NCI-H524 treated with DMSO at 0.1 percent for 48 hours (cell line): ENCODE results near the gene OGDH.
A peak's percentile ranks its signal among the peaks of the same experiment; 100 is the strongest.

ENCODE experiments used
- DNase-seq: peaks from one replicate; lab custom pipeline; 2025; lab: John Stamatoyannopoulos, UW

OGDH gene

GRCh38 chr7:44618753-44619152 is 12.3 kb downstream of the OGDH start:
- DNase-seq = no peak

GRCh38 chr7:44621034-44621749 is 14.8 kb downstream of the OGDH start:
- no peak for DNase-seq

- no peak for DNase-seq
Observed at GRCh38 chr7:44621750-44622103, 15.3 kb downstream of the OGDH start.

- no peak for DNase-seq
Observed at GRCh38 chr7:44622342-44623151, 16.1 kb downstream of the OGDH start.

- DNase-seq = no peak
Observed at GRCh38 chr7:44624318-44624717, 17.9 kb downstream of the OGDH start.

GRCh38 chr7:44625526-44626471 is 19.4 kb downstream of the OGDH start:
- DNase-seq = no peak

- DNase-seq = no peak
Observed at GRCh38 chr7:44626620-44627019, 20.2 kb downstream of the OGDH start.

GRCh38 chr7:44629829-44630522 is 23.5 kb downstream of the OGDH start:
- peak; percentile 2 for DNase-seq

GRCh38 chr7:44630792-44631457 is 24.5 kb downstream of the OGDH start:
- no peak for DNase-seq

GRCh38 chr7:44631458-44632115 is 25.2 kb downstream of the OGDH start:
- no peak for DNase-seq

GRCh38 chr7:44632196-44632595 is 25.8 kb downstream of the OGDH start:
- no peak for DNase-seq

- no peak for DNase-seq
Observed at GRCh38 chr7:44633254-44634186, 27.1 kb downstream of the OGDH start.

GRCh38 chr7:44634187-44634838 is 27.9 kb downstream of the OGDH start:
- no peak for DNase-seq

- DNase-seq = no peak
Observed at GRCh38 chr7:44634839-44635591, 28.6 kb downstream of the OGDH start.

- DNase-seq = no peak
Observed at GRCh38 chr7:44636041-44636584, 29.7 kb downstream of the OGDH start.

- no peak for DNase-seq
Observed at GRCh38 chr7:44636926-44637325, 30.5 kb downstream of the OGDH start.

- DNase-seq = no peak
Observed at GRCh38 chr7:44637788-44638594, 31.6 kb downstream of the OGDH start.
